Measurements from ENCODE around the gene CAV1.

Gene CAV1

GRCh38 chr7:116560021-116560970 is 35.5 kb downstream of the CAV1 start:
- DNase-seq = no peak

DNA sequence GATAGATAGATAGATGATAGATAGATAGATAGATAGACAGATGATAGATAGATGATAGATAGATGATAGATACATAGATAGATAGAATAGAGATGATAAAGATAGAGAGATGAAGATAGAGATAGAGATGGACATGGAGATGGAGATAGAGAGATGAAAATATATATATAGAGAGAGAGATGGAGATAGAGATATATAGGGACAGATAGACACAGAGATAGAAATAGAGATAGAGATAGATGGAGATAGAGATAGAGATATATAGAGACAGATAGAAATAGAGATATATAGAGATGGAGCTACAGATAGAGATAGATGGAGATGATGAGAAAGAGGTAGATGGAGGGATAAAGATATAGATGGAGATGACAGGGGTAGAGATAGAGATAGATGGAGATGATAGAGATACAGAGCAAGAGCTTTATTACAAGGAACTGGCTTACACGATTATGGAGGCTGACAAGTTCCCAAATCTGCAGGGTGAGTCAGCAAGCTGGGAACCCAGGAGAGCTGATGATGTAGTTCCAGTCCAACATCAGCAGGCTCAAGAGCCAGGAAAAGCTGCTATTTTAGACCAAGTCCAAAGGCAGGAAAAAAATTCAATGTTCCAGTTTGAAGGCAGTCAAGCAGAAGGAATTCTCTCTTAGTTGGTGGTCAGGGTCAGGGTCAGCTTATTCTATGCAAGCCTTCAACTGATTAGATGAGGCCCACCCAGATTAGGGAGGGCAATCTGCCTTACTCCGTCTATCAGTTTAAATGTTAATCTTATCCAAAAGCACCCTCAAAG is 37.1 kb downstream of the CAV1 start:
- no peak for DNase-seq

DNA sequence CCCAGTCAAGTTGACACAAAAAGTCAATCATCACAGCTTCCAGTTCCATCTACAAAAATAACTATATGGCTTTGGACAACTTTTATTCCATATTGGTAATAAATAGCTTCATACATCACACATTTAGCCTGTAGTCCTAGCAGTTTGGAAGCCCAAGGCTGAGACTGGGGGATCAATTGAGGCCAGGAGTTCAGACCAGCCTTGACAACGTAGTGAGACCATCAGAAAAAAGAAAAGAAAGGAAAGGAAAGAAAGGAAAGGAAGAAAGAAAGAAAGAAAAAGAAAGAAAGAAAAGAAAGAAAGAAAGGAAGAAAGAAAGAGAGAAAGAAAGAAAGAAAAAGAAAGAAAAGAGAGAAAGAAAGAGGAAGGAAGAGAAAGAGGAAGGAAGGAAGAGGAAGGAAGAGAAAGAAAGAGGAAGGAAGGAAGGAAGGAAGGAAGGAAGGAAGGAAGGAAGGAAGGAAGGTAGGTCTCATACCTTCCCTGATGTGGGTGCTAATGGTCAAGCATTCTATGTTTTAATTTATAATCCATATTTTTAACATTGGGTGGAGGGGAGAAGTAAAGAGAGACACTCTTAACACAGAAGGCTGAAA is 37.8 kb downstream of the CAV1 start:
- no peak for DNase-seq

DNA sequence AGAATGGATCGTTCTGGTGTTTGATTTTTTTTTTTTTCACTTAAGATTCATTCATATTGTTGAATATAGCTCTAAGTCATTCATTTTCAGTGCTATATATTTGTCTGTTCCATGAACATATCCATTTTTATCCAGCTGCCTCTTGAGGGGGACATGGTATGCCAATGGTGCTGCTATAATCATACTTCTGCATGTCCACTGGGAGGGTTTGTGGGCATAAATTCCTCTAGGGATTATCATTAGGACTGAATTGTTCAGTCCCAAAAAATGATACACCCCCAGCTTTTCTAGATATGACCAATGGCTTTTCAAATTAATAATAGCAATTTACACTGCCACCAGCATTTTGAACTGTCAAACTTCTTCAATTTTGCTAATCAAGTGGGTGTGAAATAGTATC is 41.1 kb downstream of the CAV1 start:
- no peak for DNase-seq

DNA sequence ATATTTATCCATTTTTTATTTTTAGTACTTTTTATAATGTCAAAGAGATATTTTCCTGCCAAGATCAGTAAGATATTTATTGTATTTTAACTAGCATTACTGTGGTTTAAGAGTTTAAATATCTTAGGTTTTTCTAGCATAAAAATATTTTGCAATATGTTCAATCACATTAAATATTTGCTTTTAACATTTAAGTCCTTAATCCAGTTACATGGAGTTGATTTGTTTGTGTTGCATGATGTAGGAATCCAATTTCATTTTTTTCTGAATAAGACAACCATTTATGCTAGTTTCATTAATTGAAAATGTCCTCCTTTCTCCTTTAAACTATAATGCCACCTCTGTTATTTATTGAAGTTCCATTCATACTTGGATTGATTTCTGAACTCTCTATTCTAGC is 41.8 kb downstream of the CAV1 start:
- no peak for DNase-seq

GRCh38 chr7:116569737-116570136 is 44.9 kb downstream of the CAV1 start:
- no peak for DNase-seq

DNA sequence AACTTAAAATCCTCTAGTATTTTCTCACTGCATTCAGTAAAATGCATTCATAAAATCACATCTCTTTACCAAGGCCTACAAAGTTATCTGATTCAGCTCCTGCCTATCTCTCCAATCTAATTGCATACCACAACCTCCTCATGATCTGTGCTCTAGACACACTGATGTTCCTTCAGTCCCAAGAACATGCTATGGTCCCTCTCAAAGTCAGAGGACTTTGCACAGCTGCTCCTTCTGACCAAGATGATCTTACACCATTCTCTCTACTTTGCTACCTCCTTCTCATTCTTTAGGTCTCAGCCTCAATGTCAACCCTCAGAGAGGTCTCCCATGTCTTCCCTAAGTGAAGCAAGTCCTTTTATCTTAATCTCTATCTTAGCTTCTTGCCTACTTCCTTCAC is 45.5 kb downstream of the CAV1 start:
- DNase-seq = no peak

DNA sequence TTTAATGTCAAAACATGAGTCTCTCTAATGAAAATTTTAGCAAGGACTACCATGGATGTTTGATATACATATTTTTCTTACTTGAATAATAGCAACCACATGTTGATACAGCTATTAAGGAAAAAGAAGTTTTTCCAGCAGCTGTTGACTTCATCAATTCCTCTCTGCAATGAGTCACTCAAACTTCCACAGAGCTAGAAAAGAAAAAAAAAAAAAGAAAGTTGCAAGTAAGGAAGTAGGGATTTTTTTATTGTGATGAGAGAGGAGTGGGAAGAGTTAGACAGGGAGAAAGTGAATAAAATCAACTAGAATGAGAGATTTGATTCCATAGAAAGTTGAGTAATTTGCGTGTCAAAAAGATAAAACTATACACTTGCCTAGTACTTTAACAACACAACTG is 46.2 kb downstream of the CAV1 start:
- DNase-seq = no peak

GRCh38 chr7:116571552-116571951 is 46.7 kb downstream of the CAV1 start:
- DNase-seq = no peak

GRCh38 chr7:116572036-116572435 is 47.2 kb downstream of the CAV1 start:
- DNase-seq = no peak

GRCh38 chr7:116573541-116573940 is 48.7 kb downstream of the CAV1 start:
- DNase-seq = no peak

DNA sequence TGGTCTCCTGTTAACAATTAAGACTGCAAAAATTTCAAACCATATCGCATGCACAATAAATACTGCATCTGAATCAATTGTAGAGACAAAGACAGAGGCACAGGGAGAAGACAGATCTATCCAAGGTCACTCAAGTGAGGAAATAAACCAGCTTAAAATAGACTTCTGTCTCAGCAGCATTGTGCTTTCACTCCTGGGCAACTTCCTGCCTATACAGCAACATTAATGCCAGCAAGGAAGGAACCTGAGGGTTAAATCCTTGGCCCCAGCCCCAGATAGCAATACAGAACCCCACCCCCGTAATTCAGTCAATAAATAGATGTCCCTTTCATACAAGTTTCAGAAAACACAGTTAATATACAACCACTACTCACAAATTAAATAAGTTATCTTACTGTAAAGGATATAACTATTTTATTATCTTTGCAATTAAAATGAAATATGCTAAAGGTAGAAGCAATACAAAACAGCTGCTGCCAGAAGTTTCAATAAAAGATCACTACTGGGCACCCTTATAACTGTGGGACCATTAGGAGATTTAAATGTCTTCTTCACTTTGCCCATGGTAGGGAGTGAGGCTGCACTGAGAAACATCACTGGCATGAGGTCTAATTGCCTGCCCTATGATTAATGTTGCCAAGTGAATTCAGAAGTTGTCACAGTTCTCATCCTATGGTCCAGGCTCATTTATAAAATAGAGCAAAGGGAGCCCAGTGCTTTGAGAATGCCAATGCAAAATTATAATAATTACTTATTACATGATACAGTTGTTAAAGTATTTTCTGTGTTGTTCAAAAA is 49.4 kb downstream of the CAV1 start:
- no peak for DNase-seq

- no peak for DNase-seq
These were observed 51.0 kb downstream of the CAV1 start for GRCh38 chr7:116575853-116576252.

- peak; percentile 76 for DNase-seq
These were observed 51.8 kb downstream of the CAV1 start for GRCh38 chr7:116576350-116577319.

GRCh38 chr7:116577320-116577871 is 52.6 kb downstream of the CAV1 start:
- DNase-seq = no peak

GRCh38 chr7:116578526-116578925 is 53.7 kb downstream of the CAV1 start:
- DNase-seq = no peak

DNA sequence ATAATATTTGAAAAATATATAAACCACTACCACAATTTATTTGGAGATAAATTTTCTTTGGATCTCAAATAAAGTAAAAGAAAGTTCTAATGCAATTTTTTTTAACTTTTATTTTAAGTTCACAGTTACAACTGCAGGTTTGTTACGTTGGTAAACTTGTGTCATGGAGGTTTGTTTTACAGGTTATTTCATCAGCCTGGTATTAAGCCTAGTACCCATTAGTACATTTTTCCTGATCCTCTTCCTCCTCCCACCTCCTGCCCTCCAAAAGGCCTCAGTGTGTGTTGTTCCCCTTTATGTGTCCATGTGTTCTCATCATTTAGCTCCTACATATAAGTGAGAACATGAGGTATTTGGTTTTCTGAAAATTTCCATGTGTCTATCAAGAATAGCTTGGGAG is 54.5 kb downstream of the CAV1 start:
- DNase-seq = no peak

GRCh38 chr7:116579835-116580234 is 55.0 kb downstream of the CAV1 start:
- DNase-seq = no peak

GRCh38 chr7:116582164-116582732 is 57.4 kb downstream of the CAV1 start:
- no peak for DNase-seq

- DNase-seq = peak; percentile 76
These were observed 58.1 kb downstream of the CAV1 start for GRCh38 chr7:116582806-116583444.
